Gastroesophageal sphincter (tissue), 3 donors: ENCODE measurements around the gene RAI1.

ENCODE experiments used
- CTCF ChIP-seq, 4 experiments: fragments of 200-600 bp in 2 of 4; fragments of 450-650 bp in 2 of 4; sonication (generic) in 1 of 4; IDR thresholded peaks; one replicate each; pipeline ENCODE4 v1.5.1; 2017 to 2019; ENCODE audit warnings: antibody characterized with exemption in 4 of 4, mild to moderate bottlenecking in 2 of 4, moderate library complexity in 2 of 4
- EP300 ChIP-seq: sonication (generic); formaldehyde crosslinking; IDR thresholded peaks from one replicate; pipeline ENCODE4 v1.6.1; 2017; ENCODE audit warnings: antibody characterized with exemption, mild to moderate bottlenecking
- POLR2A ChIP-seq, 2 donors: fragments of 450-650 bp; IDR thresholded peaks; one replicate each; pipeline ENCODE4 v1.6.1; 2017; ENCODE audit warnings: antibody characterized with exemption in 2 of 2, mild to moderate bottlenecking in 2 of 2, moderate library complexity in 1 of 2
- POLR2AphosphoS5 ChIP-seq: sonication (generic); formaldehyde crosslinking; IDR thresholded peaks from one replicate; pipeline ENCODE4 v1.6.1; 2017; ENCODE audit warnings: antibody characterized with exemption

- TF ChIP-seq CTCF (IDR thresholded peaks at IDR 0.05), result no peak
- no peak for TF ChIP-seq POLR2AphosphoS5
- TF ChIP-seq EP300, result no peak
- no peak for TF ChIP-seq POLR2A (IDR thresholded peaks at IDR 0.05)
These were observed 38.1 kb downstream of the RAI1 start for GRCh38 chr17:17719199-17719940.
